Dendritic cell treated with granulocyte-macrophage colony-stimulating factor and Interleukin-4, amounts not matched to agents 40 ng/mL and 50 ng/mL, for 4 days (primary cell): Measurements from ENCODE around the gene BSG.
A peak's percentile ranks its signal among the peaks of the same experiment; 100 is the strongest.
"Not testable (repeated sequence)": the region's sequence is repeated elsewhere in the genome, so short reads cannot be mapped to it uniquely, and the experiment has no call there.

ENCODE experiments used
- H3K27ac Mint-ChIP-seq: one replicate; pipeline ENCODE4 v1.8.0; 2022; ENCODE audit warnings: mild to moderate bottlenecking, mixed read lengths
- H3K27me3 Mint-ChIP-seq: one replicate; pipeline ENCODE4 v1.8.0; 2022; ENCODE audit warnings: mild to moderate bottlenecking, mixed read lengths
- H3K36me3 Mint-ChIP-seq: one replicate; pipeline ENCODE4 v1.8.0; 2022; ENCODE audit warnings: low read depth, mixed read lengths
- H3K4me1 Mint-ChIP-seq: one replicate; pipeline ENCODE4 v1.8.0; 2022; ENCODE audit warnings: low read depth, mixed read lengths
- H3K4me3 Mint-ChIP-seq: one replicate; pipeline ENCODE4 v1.8.0; 2022; ENCODE audit warnings: mild to moderate bottlenecking, moderate library complexity, mixed read lengths
- H3K9me3 Mint-ChIP-seq: one replicate; pipeline ENCODE4 v1.8.0; 2022; ENCODE audit warnings: mixed read lengths
- intact Hi-C: fragments of 100-400 bp; cut with micrococcal nuclease; formaldehyde crosslinking; loops from one replicate; pipeline ENCODE4 v1.15.0; 2022

BSG gene

DNA sequence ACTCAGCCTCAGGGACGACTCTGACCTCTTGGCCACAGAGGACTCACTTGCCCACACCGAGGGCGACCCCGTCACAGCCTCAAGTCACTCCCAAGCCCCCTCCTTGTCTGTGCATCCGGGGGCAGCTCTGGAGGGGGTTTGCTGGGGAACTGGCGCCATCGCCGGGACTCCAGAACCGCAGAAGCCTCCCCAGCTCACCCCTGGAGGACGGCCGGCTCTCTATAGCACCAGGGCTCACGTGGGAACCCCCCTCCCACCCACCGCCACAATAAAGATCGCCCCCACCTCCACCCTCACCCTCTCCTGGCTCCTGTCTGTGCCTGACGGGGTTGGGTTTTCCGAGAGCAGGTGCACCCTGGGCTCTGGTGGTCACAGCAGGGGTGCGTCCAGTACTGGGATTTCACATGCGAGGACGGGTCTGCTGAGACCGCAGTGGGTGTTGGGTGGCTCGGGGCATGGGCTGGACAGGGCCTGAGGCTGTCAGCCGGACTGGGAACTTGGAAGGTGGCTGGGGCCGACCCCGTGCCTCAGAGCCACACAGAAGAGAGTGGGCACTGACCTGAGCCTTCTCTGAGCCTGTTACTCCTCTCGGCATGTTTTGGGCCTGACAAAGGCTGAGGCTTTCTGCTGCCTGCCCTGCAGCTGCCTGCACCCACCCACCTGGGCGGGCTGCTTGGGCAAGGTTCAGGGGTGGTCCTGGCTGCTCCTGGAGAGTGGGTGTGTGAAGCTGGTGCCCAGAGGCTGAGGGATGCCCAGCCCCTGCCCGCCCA, 11.0 kb downstream of the BSG start:
- Mint-ChIP-seq H3K27ac (no peak overlapping the region), H3K4me1 (peaks cover 11% of the 10 kb centered on the region), H3K9me3 (no peaks in the 10 kb centered on the region), H3K4me3 (no peak overlapping the region), H3K36me3 (peaks cover 54% of the 10 kb centered on the region), H3K27me3 (peaks cover 35% of the 10 kb centered on the region)
- intact Hi-C loops = no loop called here

DNA sequence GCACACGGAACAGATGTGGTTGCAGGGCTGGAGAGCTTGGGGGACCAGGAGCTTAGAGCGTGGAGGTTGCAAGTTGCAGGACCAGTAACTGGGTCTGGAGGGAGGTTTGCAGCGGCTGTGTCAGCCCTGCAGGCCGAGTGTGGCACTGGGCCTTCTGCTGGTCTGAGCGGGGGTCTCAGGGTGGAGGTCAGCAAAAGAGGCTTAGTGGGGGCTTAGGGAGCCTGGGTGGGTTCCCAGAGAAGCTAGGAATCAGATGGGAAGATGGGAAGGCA, 11.5 kb downstream of the BSG start:
- H3K9me3 Mint-ChIP-seq = no peaks in the 10 kb centered on the region
- H3K27me3 Mint-ChIP-seq = peaks cover 41% of the 10 kb centered on the region
- H3K27ac Mint-ChIP-seq = no peak overlapping the region
- H3K36me3 Mint-ChIP-seq = peaks cover 48% of the 10 kb centered on the region
- intact Hi-C loops = no loop called here
- H3K4me3 Mint-ChIP-seq = no peak overlapping the region
- H3K4me1 Mint-ChIP-seq = peaks cover 11% of the 10 kb centered on the region

DNA sequence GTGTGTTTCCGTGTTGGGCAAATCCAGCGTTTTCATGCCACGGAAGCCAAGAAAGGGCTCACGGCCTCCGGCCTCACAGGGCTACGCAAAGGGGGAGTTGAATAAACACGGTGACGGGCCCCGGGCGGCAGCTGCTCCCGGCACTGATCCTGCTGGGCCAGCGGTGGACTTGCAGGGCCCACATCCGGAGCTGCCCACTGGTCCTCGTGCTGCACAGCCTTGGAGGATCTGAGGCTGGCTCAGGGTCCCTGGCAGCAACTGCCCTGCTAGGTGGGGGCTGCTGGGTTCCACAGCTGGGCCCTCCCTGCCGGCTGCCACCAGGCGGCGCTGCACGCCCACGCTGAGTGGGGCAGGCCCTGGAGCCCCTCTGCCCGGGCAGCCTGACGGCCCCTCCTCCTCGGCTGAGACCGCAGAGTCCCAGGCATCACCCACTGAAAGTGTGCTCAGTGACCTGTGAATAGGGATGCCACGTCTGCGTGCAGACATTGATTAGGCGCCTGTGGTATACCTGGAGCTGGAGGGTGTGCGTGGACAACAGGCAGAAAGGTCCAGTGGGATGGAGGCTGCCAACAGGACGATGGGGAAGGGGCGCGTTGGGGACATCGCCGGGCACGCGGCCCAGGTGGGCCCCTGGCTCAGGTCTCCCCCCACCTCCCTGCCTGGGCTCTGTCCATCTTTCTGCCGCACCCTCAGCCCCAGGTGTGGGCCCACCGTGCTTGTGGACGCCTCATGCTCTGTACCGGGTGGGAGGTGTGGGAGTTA, 12.0 kb downstream of the BSG start:
- H3K27me3 Mint-ChIP-seq = peaks cover 45% of the 10 kb centered on the region
- H3K4me1 Mint-ChIP-seq = peaks cover 11% of the 10 kb centered on the region
- H3K27ac Mint-ChIP-seq = no peak overlapping the region
- no peak overlapping the region for H3K4me3 Mint-ChIP-seq
- no peaks in the 10 kb centered on the region for H3K9me3 Mint-ChIP-seq
- H3K36me3 Mint-ChIP-seq = peaks cover 43% of the 10 kb centered on the region
- intact Hi-C loops = loop anchor here (5.0 kb wide), 1 partner anchor 148 kb away; no protein-coding TSS in a partner anchor

DNA sequence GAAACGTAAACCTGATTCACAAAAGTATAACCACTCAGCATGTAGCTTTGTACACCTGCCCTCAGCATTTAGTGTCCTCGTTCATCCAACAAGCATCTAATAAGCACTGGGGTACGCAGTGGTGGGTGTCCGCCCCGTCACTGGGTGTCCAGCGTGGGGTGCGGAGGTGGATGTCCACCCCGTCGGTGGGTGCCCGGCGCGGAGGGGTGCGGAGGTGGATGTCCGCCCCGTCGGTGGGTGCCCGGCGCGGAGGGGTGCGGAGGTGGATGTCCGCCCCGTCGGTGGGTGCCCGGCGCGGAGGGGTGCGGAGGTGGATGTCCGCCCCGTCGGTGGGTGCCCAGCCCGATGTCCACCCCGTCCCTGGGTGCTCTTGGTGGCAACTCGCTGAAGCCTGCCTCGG, 12.8 kb downstream of the BSG start:
- H3K4me1 Mint-ChIP-seq = peaks cover 11% of the 10 kb centered on the region
- H3K36me3 Mint-ChIP-seq = peaks cover 36% of the 10 kb centered on the region
- not testable (repeated sequence) for H3K9me3 Mint-ChIP-seq, H3K27ac Mint-ChIP-seq, H3K4me3 Mint-ChIP-seq
- peaks cover 45% of the 10 kb centered on the region for H3K27me3 Mint-ChIP-seq
- intact Hi-C loops = loop anchor here (5.0 kb wide), 1 partner anchor 147 kb away; no protein-coding TSS in a partner anchor

DNA sequence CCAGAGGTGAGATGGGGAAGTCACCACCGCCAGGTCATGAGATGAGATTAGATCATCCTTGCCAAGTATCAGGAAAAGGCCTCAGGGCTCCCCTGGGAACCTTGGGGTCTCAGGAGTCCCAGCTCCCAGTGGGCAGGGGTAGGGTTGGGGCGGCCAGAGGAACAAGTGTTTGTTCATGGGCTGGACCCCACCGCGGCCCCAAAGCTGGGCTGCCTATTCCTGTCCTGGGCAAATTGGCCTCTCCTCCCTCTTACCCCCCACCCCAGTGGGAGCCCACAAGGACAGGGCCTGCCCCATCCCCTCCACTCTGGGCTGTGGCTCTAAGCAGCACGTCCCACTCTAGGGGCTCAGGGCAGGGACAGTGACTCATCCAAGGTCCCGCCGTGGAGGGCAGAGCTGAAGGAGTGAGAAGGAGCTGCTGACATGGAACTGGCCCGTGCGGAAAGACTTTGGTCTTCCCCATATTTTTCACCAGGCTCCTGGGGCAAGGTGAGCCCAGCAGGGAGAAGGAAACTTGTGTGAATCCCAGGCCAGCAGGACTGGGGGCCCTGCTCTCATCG, 13.2 kb downstream of the BSG start:
- no peaks in the 10 kb centered on the region for H3K9me3 Mint-ChIP-seq
- H3K27me3 Mint-ChIP-seq = peaks cover 50% of the 10 kb centered on the region
- H3K4me3 Mint-ChIP-seq = no peak overlapping the region
- H3K36me3 Mint-ChIP-seq = peaks cover 31% of the 10 kb centered on the region
- peaks cover 11% of the 10 kb centered on the region for H3K4me1 Mint-ChIP-seq
- intact Hi-C loops = loop anchor here (5.0 kb wide), 1 partner anchor 147 kb away; no protein-coding TSS in a partner anchor
- no peak overlapping the region for H3K27ac Mint-ChIP-seq

DNA sequence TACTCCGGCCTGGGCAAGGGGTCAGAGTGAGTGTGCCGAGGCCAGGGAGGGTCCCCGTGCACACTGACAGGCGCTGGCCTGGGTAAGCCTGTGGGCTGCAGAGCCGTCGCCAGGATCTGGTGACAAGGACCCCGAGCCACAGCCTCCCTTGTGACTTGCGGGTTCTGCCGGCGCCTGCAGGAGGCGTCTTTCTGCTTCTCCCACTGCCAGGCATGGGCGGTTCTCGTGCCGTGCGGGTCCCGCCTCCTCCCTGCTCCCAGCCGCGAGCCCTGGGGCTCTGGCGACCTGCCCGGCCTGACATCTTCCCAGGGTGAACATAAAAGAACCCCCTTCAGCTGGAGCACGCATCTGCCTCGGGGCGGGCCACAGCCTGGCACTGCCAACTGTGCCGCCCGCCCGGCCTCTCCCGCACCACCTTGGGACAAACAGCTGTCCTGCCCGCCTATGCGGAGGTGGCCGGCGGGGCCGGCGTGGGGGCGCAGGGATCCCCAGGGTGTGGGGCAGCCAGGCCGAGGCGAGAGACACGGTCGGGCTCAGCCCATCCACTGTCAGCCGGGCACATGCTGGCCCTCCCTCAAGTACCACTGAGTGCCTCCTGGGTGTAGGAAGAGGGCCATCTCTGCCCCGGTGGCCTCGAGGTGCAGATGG, 15.8 kb downstream of the BSG start:
- Mint-ChIP-seq H3K4me1 (peaks cover 11% of the 10 kb centered on the region), H3K36me3 (peaks cover 7% of the 10 kb centered on the region), H3K9me3 (no peaks in the 10 kb centered on the region), H3K4me3 (no peak overlapping the region), H3K27ac (no peak overlapping the region), H3K27me3 (peaks cover 74% of the 10 kb centered on the region)
- intact Hi-C loops = loop anchor here (5.0 kb wide), 1 partner anchor 144 kb away; no protein-coding TSS in a partner anchor

DNA sequence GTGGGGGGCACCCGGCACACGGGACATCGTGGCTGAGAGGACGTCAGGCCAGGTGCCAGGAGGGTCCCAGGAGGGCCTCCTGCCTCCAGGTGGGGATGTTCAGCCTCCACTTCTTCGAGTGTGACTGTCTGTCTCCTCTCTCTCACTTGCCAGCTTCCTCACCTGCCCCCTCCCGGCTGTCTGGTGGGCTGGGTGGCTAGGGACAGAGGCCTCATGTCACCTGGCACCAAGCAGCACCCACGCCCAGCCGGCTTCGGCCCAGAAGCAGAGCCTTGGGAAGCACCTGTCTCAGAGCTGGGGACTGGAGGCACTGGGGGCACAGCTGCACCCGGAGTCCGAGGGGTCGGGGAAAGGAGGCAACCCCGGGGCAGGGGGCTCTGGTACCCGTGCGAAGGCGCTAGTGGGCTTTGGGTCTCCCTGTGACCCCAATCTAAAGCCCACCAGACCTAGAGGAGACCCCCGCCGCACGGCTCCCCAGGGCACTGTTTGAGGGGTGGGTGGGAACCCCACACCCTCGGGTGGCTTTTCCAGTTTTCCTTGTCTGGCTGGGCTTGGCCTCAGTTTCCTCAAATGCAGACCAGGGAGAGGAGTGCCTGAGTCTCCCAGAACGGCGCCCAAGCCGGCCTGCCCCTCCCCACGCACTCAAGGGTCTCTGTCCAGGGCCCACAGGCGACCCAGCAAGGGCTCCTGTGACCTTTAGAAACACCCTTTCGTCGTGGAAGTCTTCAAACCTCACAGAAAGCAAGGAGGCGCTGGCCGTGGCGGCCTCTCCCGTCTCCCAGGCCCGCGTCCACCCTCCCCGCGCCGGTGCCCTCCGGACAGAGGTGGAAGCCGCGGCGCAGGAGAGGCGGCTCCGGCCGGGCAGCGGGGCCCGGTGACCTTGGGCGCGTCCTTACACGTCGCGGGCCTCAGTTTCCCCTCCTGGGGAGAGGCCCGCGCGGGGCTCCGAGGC, 16.6 kb downstream of the BSG start:
- Mint-ChIP-seq H3K4me1 (peaks cover 7% of the 10 kb centered on the region), H3K27me3 (peaks cover 79% of the 10 kb centered on the region), H3K4me3 (peak overlapping the region; percentile 23), H3K27ac (no peak overlapping the region), H3K9me3 (no peaks in the 10 kb centered on the region), H3K36me3 (no peaks in the 10 kb centered on the region)
- intact Hi-C loops = loop anchor here (5.0 kb wide), 1 partner anchor 143 kb away; no protein-coding TSS in a partner anchor

DNA sequence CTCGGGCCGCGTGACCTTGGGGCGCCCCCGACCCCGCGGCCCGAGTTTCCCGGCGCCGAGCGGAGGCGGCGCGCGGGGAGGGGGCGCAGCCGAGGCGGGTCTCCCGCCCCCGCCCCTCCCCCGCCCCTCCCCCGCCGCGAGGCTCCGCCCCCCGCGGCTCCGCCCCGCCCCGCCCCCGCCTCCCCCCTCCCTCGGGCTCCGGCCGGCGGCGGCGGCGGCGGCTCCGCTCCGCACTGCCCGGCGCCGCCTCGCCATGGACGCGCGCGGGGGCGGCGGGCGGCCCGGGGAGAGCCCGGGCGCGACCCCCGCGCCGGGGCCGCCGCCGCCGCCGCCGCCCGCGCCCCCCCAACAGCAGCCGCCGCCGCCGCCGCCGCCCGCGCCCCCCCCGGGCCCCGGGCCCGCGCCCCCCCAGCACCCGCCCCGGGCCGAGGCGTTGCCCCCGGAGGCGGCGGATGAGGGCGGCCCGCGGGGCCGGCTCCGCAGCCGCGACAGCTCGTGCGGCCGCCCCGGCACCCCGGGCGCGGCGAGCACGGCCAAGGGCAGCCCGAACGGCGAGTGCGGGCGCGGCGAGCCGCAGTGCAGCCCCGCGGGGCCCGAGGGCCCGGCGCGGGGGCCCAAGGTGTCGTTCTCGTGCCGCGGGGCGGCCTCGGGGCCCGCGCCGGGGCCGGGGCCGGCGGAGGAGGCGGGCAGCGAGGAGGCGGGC, 17.4 kb downstream of the BSG start, which contains the start of gene HCN2:
TSS of gene HCN2 (plus strand) at position 189 of the 703 bp plus-strand sequence. CDS start at position 254, 65 bp downstream.
- no peaks in the 10 kb centered on the region for H3K36me3 Mint-ChIP-seq
- peaks cover 6% of the 10 kb centered on the region for H3K4me1 Mint-ChIP-seq
- H3K27ac Mint-ChIP-seq = no peak within 1 kb of the TSS
- peak within 1 kb of the TSS; percentile 39 for H3K4me3 Mint-ChIP-seq
- no peaks in the 10 kb centered on the region for H3K9me3 Mint-ChIP-seq
- H3K27me3 Mint-ChIP-seq = peaks cover 86% of the 10 kb centered on the region
- intact Hi-C loops = loop anchor here (5.0 kb wide), 1 partner anchor 142 kb away; no protein-coding TSS in a partner anchor

DNA sequence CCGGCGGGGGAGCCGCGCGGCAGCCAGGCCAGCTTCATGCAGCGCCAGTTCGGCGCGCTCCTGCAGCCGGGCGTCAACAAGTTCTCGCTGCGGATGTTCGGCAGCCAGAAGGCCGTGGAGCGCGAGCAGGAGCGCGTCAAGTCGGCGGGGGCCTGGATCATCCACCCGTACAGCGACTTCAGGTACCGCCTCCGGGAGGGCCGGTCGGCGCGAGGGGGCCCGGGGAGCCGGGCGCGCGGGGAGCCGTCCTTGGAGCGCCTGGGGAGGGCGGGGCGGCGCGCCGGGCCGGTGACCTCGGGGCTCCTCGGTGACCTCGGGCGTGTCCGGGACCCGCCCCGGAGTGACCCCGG, 18.0 kb downstream of the BSG start:
- Mint-ChIP-seq H3K9me3 (no peaks in the 10 kb centered on the region), H3K36me3 (no peaks in the 10 kb centered on the region), H3K27me3 (peaks cover 87% of the 10 kb centered on the region), H3K4me3 (peak overlapping the region; percentile 39), H3K4me1 (peaks cover 6% of the 10 kb centered on the region), H3K27ac (no peak overlapping the region)
- intact Hi-C loops = no loop called here

DNA sequence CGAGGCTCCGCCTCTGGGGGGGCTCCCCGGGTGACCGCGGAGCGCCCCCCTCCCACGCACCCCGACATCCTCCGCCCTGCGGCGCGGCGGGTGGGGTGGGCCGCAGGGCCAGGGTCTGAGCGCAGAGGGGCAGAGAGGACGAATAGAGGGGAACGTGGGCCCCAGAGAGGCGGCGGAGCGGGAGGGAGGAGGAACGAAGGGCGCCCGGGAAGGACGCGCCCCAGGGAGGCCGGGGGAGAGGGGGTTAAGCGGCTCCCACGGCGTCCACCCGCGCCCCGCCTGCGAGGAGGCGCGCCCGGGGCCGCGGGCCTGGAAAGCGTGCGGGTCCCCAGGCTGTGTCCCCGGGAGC, 18.3 kb downstream of the BSG start:
- Mint-ChIP-seq H3K36me3 (no peaks in the 10 kb centered on the region), H3K27ac (no peak overlapping the region), H3K4me1 (peaks cover 6% of the 10 kb centered on the region), H3K9me3 (no peaks in the 10 kb centered on the region), H3K4me3 (no peak overlapping the region), H3K27me3 (peaks cover 89% of the 10 kb centered on the region)
- intact Hi-C loops = no loop called here

DNA sequence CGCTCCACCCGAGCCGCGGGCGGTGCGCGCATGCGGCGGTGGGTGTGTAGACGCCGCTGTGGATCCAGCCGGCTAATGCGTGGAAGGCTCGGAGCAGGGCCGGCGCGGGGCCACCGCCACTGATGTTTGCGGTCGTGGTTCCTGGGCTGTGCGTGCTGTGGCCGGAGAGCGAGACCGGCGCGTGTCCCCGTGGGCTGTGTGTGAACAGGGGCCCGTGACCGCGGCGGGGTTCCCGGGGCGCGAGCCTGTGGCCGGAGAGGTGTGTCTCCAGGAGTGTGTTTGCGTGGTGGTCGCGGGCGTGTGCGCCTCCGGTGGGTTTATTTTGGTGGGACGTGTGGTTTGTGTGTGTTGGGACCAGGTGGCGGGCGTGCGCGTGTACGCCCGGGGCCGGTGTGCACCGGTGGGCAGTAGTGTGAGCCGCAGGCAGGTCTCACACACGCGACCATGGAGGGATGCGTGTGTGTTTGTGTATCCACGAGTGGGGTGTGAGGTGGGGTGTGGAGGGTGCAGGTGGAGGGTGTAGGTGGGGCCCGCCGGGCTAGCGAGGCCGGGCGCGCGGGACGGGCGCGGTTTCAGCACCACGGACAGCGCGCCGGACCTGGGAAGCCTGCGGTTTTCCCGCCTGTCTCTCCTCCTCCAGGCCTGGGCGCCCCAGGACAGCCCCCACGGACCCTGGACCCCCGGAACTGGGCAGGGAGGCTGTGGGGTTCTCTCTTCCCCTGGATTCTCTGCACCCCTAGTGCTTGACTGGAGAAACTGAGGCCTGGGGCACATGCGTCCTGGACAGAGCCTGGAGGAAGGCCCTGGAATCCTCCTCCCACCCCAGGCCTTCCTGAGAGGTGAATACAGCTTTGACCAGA, 18.9 kb downstream of the BSG start:
- H3K27me3 Mint-ChIP-seq = peaks cover 87% of the 10 kb centered on the region
- H3K9me3 Mint-ChIP-seq = no peaks in the 10 kb centered on the region
- no peaks in the 10 kb centered on the region for H3K36me3 Mint-ChIP-seq
- intact Hi-C loops = no loop called here
- peaks cover 6% of the 10 kb centered on the region for H3K4me1 Mint-ChIP-seq
- no peak overlapping the region for H3K27ac Mint-ChIP-seq
- no peak overlapping the region for H3K4me3 Mint-ChIP-seq

DNA sequence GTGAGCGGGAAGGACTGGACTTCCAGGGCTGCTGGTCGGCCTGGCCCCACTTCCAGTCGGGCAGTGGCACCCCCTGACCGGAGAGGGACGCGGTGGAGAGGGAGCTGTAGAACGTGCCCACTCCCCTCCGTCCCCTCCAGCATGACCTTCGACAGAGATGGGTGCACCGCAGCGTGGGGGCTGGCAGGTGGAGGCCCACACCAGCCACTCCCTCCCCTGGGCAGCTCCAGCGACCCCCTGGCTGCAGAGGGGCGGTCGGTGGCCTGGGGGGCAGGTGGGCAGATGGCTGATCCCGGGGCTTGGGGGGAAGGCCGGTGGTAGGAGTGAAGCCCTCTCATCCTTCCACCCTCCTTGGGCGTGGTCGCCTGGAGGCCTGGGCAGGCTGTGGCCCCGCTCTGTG, 19.7 kb downstream of the BSG start:
- intact Hi-C loops = no loop called here
- no peaks in the 10 kb centered on the region for H3K36me3 Mint-ChIP-seq
- no peak overlapping the region for H3K4me3 Mint-ChIP-seq
- peaks cover 82% of the 10 kb centered on the region for H3K27me3 Mint-ChIP-seq
- peaks cover 6% of the 10 kb centered on the region for H3K4me1 Mint-ChIP-seq
- H3K27ac Mint-ChIP-seq = no peak overlapping the region
- H3K9me3 Mint-ChIP-seq = no peaks in the 10 kb centered on the region
